Prostate gland (tissue), 2 donors: ENCODE data around the gene SIDT2. TPM values are rescaled to one million over a fixed set of nuclear protein-coding genes. Genes with fewer than 3 reads are reported as not detected.

Experiments
- DNase-seq: peaks from one replicate; pipeline ENCODE4 v3.0.0-alpha.2; 2019; ENCODE audit warnings: low spot score
- H3K27ac ChIP-seq, 2 donors: fragments of 200-600 bp; sonication (generic); 2 replicates each; pipeline ENCODE4 v1.5.1; 2017 to 2019
- H3K27me3 ChIP-seq: fragments of 200-600 bp; sonication (generic); replicated peaks from 2 replicates; pipeline ENCODE4 v1.5.1; 2019; ENCODE audit not compliant: insufficient read depth
- H3K36me3 ChIP-seq, 2 donors: fragments of 200-600 bp; sonication (generic); 1 replicate in 1 of 2; 2 replicates in 1 of 2; pipeline versions ENCODE4 v1.5.1 to v1.8.1; 2017 to 2019
- H3K4me1 ChIP-seq: fragments of 200-600 bp; sonication (generic); replicated peaks from 2 replicates; pipeline ENCODE4 v1.5.1; 2019
- H3K4me3 ChIP-seq, 2 donors: fragments of 200-600 bp; sonication (generic); 2 replicates each; pipeline ENCODE4 v1.5.1; 2017 to 2019
- H3K9me3 ChIP-seq: fragments of 200-600 bp; sonication (generic); 2 replicates; pipeline ENCODE4 v1.5.1; 2017
- CTCF ChIP-seq, 4 experiments: fragments of 200-600 bp in 2 of 4; fragments of 450-650 bp in 2 of 4; sonication (generic) in 2 of 4; IDR thresholded peaks; 1 replicate in 3 of 4; 2 replicates in 1 of 4; pipeline ENCODE4 v1.5.1; 2016 to 2019; ENCODE audit warnings: antibody characterized with exemption in 4 of 4, mild to moderate bottlenecking in 2 of 4, moderate library complexity in 2 of 4
- POLR2A ChIP-seq: fragments of 450-650 bp; IDR thresholded peaks from one replicate; pipeline ENCODE4 v1.6.1; 2016; ENCODE audit warnings: antibody characterized with exemption, mild to moderate bottlenecking
- POLR2AphosphoS5 ChIP-seq: sonication (generic); formaldehyde crosslinking; IDR thresholded peaks from one replicate; pipeline ENCODE4 v1.6.1; 2017; ENCODE audit warnings: antibody characterized with exemption
- WGBS: methylation state at CpG from one replicate; pipeline ENCODE4 v1.1.5; 2018; 5-methylcytosine and 5-hydroxymethylcytosine counted together
- intact Hi-C: fragments of 100-400 bp; cut with DNase I; formaldehyde crosslinking; loops from one replicate; pipeline ENCODE4 v1.14.2; 2022
- total RNA-seq, 2 donors: library from RNA; depleted of rRNA; stranded (reverse); fragments of >200 nt; gene quantifications; one replicate each; pipeline ENCODE4 v1.1.0, GENCODE V29; 2016

The SIDT2 gene
- total RNA-seq, 2 donors from 2014 or later: 69.5 to 144 TPM

DNA sequence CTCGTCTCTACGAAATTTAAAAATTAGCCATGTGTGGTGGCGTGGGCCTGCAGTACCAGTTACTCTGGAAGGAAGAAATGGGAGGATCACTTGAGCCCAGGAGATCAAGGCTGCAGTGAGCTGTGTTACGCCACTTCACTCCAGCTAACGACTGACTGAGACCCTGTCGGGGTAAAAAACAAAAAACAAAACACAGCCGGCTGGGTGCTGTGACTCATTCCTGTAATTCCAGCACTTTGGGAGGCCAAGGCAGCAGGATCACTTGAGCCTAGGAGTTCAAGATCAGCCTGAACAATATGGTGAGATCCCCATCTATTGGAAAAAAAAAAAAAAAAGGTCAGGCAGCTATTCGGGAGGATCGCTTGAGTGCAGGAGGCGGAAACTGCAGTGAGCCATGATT is 32.0 kb upstream of the SIDT2 start:
- Histone ChIP-seq H3K36me3 (no peaks in the 10 kb centered on the region), H3K27me3 (no peaks in the 10 kb centered on the region), H3K27ac (no peak overlapping the region), H3K4me3 (no peak overlapping the region), H3K9me3 (no peaks in the 10 kb centered on the region), H3K4me1 (no peaks in the 10 kb centered on the region)
- 76% methylated on average over 10 of the region's 10 CpGs for WGBS
- intact Hi-C loops: no loop called here
- no peak for DNase-seq
- no peak for TF ChIP-seq POLR2AphosphoS5

DNA sequence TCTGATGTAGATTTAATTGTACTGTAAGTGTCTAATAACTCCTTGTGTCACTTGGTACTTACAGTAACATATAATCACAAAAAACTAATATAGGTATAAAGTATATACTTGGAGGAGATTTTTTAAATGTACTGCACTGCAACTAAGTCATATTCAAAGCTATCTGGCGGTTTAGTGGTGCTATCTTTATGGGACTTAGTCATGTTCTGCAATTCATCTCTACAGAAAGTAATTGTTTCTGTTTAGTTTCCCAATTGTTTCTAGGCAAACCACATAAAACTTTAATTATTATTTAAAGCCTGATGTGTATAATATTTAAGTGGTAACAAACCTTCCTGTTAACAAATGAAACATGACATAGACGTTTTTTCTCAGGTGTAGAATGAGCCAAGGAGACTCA is 26.5 kb upstream of the SIDT2 start:
- TF ChIP-seq POLR2A: no peak
- TF ChIP-seq CTCF (IDR thresholded peaks at IDR 0.05): no peak
- no peak for TF ChIP-seq POLR2AphosphoS5
- Histone ChIP-seq H3K27me3 (no peaks in the 10 kb centered on the region), H3K9me3 (no peaks in the 10 kb centered on the region), H3K4me1 (no peaks in the 10 kb centered on the region), H3K4me3 (no peak overlapping the region), H3K27ac (no peak overlapping the region), H3K36me3 (no peaks in the 10 kb centered on the region)
- intact Hi-C loops: no loop called here
- no peak for DNase-seq
- WGBS: 52% methylated on average over 2 of the region's 2 CpGs

- WGBS: 90% methylated on average over 5 of the region's 5 CpGs
- no peaks in the 10 kb centered on the region for H3K36me3 ChIP-seq
- no peak for TF ChIP-seq POLR2AphosphoS5
- no peak for TF ChIP-seq POLR2A
- TF ChIP-seq CTCF (IDR thresholded peaks at IDR 0.05): no peak
- intact Hi-C loops: no loop called here
- no peaks in the 10 kb centered on the region for H3K9me3 ChIP-seq
- no peak for DNase-seq
- no peak overlapping the region for H3K4me3 ChIP-seq
- no peak overlapping the region for H3K27ac ChIP-seq
- H3K27me3 ChIP-seq: no peaks in the 10 kb centered on the region
- no peaks in the 10 kb centered on the region for H3K4me1 ChIP-seq
Measured at GRCh38 chr11:117154468-117154867, 24.1 kb upstream of the SIDT2 start.

GRCh38 chr11:117157507-117157906 is 21.0 kb upstream of the SIDT2 start:
- no peaks in the 10 kb centered on the region for H3K4me1 ChIP-seq
- TF ChIP-seq CTCF (IDR thresholded peaks at IDR 0.05) (no peak), POLR2AphosphoS5 (no peak), POLR2A (no peak)
- H3K9me3 ChIP-seq: no peaks in the 10 kb centered on the region
- no peak for DNase-seq
- H3K36me3 ChIP-seq: no peaks in the 10 kb centered on the region
- intact Hi-C loops: no loop called here
- WGBS: 97% methylated on average over 2 of the region's 2 CpGs
- H3K4me3 ChIP-seq: no peak overlapping the region
- H3K27me3 ChIP-seq: no peaks in the 10 kb centered on the region
- no peak overlapping the region for H3K27ac ChIP-seq

DNA sequence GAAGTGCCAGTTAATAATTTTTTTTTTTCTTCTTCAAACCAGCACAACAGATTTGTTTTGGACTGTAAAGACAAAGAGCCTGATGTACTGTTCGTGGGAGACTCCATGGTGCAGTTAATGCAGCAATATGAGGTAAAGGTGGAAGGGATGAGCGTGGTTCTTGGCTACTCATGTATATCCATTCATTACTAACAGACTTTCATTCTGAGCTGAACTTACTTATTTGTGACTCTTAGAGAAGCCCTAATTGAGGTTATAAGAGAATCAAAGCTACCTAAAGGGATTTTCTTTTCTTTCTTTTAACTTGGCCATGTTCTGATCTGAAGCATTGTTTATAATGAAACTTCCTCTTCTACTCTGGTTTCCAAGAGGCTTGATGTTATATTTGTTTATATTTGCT is 18.7 kb upstream of the SIDT2 start:
- Histone ChIP-seq H3K4me1 (no peaks in the 10 kb centered on the region), H3K4me3 (no peak overlapping the region), H3K27ac (no peak overlapping the region), H3K27me3 (no peaks in the 10 kb centered on the region), H3K36me3 (peaks cover 0 to 4% of the 10 kb centered on the region in 2 donors), H3K9me3 (no peaks in the 10 kb centered on the region)
- DNase-seq: no peak
- intact Hi-C loops: no loop called here
- WGBS: 93% methylated on average over 2 of the region's 2 CpGs
- TF ChIP-seq CTCF (IDR thresholded peaks at IDR 0.05) (no peak), POLR2A (no peak), POLR2AphosphoS5 (no peak)
